ENCODE results near the gene UHRF1. TPM values are rescaled to one million over a fixed set of nuclear protein-coding genes. Genes with fewer than 3 reads are reported as not detected.
A peak's percentile ranks its signal among the peaks of the same experiment; 100 is the strongest.
"Not testable (repeated sequence)": the region's sequence is repeated elsewhere in the genome, so short reads cannot be mapped to it uniquely, and the experiment has no call there.

UHRF1 gene
- total RNA-seq, 1 experiment from 2014 or later: 34.6 TPM

DNA sequence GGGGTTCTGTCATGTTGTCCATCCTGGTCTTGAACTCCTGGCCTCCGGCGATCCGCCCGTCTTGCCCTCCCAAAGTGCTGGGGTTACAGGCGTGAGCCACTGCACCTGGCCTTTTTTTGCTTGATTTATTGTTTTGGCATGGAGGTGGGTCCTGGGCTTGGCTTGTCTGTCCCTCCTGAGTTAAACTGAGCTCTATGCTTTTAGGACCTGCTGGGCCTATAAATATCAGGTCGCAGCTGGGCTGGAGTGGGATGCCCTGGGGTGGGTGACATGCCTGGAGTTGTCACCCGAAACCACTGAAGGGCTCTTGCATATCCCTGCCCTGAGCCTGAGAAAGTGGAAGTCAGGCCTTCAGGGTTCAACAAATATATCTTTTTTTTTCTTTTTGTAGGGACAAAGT is 12.2 kb upstream of the UHRF1 start:
- no peak for DNase-seq (ENCODE audit: low read depth)

DNA sequence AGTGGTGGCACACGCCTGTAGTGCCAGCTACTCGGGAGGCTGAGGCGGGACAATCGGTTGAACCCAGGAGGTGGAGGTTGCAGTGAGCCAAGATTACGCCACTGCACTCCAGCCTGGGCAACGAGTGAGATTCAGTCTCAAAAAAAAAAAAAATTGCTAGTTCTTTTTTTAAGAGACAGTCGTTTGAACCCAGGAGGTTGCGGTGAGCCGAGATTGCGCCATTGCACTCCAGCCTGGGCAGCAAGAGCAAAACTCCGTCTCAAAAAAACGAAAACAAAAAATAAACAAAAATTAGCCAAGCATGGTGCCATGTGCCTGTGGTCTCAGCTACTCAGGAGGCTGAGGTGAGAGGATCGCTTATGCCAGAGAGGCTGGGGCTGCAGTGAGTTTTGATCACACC is 8.4 kb upstream of the UHRF1 start:
- not testable (repeated sequence) for DNase-seq (ENCODE audit: low read depth)

DNA sequence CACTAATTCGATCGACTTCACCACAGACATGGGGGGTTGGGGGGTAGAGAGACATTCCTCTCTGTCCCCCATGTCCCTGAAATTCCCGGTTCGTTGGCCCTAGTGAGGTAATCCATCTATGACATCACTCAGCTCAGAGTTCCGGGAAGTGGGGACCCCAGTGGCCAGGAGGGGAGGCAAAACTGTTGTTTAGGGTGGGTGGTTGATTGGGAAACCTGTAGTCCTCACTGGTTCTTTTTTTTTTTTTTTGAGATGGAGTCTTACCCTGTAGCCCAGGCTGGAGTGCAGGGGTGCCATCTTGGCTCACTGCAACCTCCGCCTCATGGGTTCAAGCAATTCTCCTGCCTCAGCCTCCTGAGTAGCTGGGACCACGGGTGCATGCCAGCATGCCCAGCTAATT is 6.5 kb upstream of the UHRF1 start, which contains the start of gene ARRDC5:
TSS of gene ARRDC5 (minus strand) at position 101 of the 400 bp plus-strand sequence. CDS start at position 30, 71 bp downstream.
- DNase-seq (ENCODE audit: low read depth): no peak

DNA sequence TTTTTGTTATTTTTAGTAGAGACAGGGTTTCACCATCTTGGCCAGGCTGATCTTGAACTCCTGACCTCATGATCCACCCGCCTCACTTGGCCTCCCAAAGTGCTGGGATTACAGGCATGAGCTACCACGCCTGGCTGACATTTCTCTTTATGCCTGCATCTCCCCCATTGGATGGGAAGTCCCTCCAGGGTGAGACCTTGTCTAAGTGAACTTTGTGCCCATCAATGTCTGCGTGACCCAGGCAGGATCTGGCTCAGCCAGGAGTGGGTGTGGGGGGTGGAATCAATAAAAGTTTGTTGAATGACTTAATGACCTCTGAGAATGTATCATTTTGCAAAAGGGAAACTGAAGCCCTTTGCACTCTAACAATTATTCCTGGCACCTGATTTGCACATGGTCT is 4.8 kb upstream of the UHRF1 start:
- DNase-seq (ENCODE audit: low read depth): no peak

DNA sequence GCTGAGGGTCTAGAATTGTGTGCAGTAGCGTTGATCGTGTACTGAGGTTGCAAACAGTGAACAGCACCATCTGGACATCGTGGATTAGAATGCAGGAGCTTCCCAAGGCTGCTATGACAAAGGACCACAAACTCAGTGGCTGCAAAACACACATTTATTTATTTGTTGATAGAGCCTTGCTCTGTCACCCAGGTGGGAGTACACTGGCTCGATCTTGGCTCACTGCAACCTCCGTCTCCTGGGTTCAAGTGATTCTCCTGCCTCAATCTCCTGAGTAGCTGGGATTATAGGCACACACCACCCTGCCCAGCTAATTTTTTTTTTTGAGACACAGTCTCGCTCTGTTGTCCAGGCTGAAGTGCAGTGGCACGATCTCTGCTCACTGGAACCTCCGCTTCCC is 2.3 kb upstream of the UHRF1 start:
- DNase-seq (ENCODE audit: low read depth): no peak

DNA sequence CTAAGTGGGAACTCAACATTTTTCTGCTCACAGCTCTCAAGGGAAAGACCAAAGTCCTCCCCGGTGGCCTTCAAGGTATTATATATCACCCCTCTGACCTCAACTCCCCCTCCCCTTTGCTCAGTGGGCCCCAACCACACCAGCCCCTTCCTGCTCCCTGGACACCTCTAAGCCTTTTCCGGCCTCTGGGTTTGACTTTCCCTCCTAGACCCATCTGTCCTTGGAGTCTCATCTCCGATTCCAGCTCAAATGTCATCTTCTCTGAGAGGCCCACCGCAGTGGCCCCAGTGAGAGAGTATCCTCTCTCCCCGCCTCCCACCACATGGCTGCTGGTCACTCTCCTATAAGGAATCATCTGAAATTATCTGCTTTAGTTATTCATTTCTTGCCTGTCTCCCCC is 941 bp upstream of the UHRF1 start:
- DNase-seq (ENCODE audit: low read depth): no peak

DNA sequence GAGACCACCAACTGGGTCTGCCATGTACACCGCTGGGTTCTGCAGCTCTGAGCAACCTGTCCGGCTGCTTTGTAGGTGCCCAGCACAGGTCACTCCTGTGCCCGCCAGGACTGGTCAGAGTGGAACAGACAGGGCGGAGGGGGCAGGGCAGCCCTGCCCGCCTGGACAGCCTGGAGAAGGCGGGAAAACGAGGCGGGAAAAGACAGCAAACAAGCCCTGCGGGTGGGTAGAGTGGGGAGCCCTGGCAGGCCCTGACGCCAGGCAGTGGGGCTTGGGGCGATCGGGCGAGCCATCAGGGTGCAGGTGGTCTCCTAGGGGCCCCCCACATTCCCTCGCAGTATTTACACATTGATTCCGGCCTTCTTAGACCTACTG is 533 bp upstream of the UHRF1 start:
- no peak for DNase-seq (ENCODE audit: low read depth)

DNA sequence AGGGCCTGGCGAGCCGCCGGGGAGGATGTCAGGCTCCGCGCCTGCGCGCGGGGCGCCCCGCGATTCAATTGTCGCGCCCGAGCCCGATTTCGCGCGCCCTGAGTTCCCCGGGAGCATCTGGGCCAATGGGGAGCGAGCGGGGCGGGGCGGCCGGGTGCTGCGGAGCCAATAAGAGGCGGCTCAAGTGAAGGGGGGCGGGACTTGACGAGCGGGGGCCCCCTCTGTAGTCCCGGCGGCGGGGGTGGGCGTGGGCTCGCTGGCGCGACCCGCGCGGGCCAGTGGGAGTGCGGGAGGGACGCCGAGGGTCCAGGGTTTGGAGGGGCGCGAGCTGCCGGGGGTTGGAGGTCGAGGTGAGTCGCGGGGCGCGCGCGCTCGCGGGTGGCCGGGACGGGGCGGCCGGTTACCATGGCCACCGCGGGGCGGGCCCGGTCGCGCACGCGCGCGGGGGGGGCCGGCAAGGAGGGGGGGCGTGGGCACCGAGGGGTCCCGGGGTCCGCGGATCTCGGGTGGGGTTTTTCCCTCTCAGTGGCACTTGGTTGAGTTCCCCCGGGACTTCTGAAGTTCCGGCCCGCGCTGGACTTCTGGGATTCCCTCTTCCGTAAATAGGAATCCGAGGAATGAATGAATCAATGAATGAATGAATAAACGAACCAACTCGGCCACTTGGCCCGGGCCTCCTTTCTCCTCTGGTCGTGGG is 744 bp downstream of the UHRF1 start:
- DNase-seq (ENCODE audit: low read depth): peak; percentile 98

DNA sequence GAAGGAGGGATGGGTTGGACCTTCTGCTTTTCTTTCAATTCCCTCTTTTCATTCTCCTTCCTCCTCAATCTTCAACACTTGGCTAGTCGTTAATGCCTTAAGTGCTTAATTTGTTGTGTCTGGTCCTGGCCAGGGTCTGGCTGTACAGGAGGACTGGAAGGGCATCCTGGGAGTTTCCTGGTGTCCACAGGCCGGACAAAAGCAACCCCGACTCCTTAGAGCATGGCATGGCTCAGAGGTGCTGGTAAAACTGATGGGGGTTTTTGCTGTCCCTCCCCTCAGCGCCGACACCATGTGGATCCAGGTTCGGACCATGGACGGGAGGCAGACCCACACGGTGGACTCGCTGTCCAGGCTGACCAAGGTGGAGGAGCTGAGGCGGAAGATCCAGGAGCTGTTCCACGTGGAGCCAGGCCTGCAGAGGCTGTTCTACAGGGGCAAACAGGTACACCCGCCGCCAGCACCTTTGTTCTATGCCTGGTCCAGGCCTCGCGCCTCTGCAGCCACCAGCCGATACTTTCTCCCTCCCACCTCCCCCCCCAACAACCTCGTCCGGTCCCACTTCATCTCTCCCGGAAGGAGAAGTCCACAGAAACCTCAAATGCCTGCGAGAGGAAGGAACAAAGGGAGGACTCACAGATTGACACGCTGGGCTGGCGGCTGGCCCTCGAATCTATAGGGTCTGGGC is 1.4 kb downstream of the UHRF1 start:
- peak; percentile 86 for DNase-seq (ENCODE audit: low read depth)

DNA sequence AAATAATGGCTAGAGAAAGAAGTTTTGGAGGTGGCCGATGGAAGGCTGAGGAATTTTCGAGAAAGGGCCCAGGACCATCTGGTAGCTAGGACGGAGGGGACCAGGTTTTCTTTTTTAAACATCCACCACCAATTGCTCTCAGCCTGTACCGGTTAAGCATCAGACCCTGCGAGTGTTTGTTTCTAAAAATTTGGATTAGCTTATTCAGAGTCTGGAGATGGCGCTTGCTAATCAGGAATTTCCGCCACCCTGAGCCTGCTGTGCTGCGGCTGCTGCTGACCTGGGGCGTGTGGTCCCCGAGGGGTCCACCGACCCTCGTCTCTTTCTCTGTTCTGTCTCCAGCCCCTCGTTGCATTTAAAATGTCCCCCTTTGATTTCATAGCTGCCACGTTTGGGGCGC is 2.0 kb downstream of the UHRF1 start:
- DNase-seq (ENCODE audit: low read depth): peak; percentile 38

DNA sequence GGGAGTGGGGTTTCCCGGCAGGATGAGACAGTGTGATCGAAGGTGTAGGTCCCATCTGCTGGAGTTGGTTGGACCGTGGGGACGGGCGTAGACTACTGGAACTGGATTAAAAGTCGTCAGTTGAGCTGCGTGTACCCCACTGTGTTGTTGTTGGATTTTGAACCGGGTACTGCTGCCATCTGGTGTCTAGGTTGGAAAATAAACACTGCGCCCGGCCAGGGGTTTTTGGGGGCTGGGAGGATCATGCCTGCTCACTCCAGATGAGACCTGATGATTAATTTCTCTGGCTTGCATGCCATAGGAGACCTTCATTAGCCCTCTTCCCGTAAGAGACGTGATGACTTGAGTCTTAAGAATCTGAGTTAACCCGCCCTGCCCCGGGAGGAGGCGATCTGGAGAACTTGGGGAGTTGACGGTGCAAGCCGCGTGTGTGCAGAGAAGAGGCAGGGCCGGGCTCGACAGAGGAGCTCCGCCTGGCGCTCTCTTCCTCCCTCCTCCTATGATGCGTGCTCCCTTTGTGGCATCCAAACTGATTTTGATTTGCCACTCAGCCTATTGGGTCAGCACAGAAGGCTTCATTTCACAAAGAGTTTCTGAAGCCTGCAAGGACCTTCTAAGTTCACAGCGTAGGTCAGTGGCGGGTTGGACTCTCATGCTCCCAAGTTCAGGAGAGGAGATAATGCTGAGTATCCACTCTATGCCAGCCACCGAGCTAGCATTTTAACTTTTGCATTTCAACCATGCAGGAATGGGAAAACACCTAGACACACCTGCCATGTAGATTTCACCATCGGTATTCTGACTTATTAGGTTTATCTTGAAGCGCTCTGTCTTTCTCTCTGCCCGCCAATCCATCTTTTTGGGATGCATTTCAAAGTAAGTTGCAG is 2.7 kb downstream of the UHRF1 start:
- peak; percentile 96 for DNase-seq (ENCODE audit: low read depth)

DNA sequence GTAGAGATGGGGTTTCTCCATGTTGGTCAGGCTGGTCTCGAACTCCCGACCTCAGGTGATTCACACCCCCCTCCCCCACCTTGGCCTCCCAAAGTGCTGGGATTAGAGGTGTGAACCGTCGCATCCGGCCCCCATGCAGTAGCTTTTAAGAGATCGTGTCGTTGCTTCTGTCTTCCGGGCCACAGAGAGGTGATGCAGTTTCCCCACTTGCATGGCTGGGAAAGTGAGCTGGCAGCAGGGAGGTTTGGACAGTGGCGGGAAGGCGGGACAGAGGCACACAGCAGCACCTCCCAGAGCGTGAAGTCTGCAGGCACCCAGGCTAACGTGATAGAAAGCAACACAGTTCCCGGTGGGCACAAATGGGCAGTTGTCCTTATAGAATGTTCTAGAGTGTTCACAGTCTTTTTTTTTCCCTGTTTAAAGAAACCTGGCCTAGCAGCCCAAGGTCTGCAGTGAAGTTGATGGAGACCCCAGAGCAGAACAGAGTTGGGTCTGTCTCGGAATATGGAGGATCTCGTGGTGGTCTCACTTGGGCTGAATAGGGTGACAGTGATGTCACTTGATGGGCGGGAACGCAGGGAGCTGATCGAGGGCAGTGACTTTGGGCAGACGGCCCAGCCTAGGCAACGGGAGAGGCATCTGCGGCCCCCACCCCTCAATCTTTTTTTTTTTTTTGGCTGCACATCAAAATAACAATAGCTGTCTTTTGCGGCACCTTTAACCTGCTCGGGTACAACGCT is 4.9 kb downstream of the UHRF1 start:
- no peak for DNase-seq (ENCODE audit: low read depth)

DNA sequence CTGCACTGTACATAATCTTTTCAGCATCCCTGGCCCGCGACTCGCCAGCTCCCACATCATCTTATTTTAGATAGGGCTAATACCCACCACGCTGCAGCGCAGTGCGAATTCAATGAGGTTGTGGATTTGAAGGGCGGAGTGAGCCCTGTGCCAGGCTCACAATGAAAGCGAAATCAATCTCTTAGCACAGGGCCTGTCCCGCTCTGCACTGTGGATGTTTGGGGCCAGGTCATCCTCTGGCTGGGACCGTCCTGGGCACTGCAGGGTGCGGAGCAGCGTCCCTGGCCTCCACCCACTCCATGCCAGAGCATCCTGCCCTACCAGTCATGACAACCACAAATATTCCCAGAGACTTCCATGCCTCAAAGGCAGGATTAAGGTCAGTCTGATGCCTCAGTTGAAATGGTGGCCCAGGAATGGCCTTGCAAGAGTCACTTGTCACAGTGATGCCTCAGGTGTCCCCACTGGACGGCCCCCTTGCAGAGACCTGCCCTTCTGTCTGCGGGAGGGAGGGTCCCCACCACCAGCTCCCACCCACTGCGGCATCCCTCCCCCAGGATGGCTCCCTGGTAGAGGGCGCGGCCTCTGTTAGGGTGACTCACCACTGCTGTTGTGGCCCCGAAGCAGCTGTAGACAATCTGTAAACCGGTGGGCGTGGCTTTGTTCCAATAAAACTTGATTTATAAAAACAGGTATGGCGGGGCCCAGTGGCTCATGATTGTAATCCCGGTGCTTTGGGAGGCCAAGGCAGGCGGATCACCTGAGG is 5.6 kb downstream of the UHRF1 start:
- DNase-seq (ENCODE audit: low read depth): peak; percentile 88

DNA sequence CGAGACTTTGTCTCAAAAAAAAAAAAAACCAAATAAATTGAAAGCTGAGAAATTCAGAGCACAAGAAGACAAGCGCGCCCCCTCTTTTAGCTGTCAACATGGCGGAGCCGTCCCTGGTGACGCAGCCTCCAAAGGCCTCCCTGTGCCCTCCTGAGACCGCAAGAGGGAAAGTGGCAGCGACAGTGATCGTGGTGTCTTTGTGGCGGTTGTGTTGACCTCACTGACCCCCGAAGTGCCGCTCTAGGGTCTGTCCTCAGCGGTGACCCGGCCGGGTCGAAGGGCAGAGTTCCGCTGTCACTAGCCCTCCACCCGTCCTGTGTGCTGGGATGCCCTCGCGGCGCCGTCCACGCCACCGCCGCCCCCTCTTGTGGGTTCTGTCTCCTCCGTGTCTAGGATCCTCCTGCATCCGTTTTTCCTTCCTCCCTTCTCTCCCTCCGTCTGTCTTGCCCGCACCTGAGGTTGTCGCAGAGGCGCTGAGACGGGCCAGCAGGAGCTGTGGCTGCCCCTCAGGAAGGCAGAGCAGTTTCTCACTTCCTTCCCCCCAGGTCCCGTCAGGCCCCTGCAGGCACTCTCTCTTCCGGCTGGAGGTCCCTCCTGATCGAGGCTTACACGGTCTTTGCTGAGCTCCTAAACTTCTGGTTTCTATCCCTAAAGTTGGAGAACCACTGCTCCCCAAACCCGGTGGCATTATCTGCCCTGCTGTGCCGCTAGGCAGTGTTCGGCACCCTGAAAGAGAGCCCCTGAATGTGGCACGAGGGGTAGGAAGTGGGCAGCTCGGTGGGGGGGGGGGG is 7.2 kb downstream of the UHRF1 start:
- DNase-seq (ENCODE audit: low read depth): no peak

DNA sequence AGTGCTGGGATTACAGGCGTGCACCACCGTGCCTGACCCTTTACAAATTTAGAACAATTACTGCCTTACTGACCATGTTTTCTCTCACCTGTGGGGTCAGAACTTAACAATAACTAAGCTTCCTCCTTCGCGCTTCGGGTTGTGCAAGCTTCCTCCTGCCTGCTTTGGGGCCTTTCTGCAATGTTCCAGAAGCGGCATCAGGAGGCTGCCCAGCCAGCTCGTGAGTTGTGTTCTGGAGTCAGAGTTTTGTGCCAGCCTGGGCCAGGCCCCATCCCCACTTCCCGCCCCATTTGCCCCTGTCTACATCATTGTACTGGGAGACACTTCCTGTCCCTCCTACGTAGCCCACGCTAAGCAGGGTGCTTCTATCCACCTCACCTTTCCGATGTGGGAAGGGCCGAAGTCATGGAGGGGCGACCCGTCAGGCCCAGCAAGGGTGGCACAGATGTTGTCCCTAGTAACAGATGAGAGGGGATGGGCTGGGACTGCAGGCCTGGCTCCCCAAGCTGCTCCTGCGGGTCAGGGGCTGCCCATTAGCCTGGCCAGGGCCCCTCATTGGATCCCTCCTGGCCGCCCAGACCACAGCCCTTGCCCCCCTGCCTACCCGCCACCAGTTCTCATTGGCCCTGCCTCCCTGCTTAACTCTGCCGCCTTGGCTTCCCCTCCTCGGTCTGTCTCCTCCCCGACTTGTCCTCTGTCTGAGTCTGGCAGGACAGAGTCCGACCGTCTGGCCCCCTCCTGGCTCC is 13.4 kb downstream of the UHRF1 start:
- DNase-seq (ENCODE audit: low read depth): no peak

DNA sequence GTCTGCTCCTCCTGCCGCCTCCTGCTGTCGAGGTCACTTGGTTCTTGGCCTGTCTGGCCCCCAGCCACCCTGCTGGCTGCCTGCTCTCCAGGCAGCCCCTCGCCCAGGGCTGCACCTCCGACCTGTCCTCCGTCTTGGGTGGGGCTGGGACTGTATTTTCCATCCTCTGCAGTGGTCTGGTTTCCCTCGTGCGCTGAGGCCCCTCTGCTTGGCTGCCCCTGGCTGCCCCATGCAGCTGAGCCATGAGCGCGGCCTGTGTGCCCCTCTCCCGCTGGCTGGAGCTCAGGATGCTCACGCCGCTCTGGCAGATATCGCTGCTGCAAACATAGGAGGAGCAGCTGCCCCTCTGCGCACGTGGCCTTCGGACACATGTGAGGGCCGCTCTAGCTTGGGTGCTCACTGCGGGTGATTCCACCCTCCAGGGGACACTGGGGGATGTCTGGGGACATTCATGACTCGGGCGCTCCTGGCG is 14.0 kb downstream of the UHRF1 start:
- DNase-seq (ENCODE audit: low read depth): no peak

DNA sequence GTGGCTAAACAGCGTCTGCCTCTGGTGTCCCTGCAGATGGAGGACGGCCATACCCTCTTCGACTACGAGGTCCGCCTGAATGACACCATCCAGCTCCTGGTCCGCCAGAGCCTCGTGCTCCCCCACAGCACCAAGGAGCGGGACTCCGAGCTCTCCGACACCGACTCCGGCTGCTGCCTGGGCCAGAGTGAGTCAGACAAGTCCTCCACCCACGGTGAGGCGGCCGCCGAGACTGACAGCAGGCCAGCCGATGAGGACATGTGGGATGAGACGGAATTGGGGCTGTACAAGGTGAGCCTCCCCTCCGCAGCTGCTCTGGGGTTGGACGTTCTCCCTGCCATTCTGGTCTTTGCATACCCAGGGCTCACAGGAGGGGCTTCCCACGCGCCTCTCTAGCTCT is 19.9 kb downstream of the UHRF1 start:
- DNase-seq (ENCODE audit: low read depth): peak; percentile 50

DNA sequence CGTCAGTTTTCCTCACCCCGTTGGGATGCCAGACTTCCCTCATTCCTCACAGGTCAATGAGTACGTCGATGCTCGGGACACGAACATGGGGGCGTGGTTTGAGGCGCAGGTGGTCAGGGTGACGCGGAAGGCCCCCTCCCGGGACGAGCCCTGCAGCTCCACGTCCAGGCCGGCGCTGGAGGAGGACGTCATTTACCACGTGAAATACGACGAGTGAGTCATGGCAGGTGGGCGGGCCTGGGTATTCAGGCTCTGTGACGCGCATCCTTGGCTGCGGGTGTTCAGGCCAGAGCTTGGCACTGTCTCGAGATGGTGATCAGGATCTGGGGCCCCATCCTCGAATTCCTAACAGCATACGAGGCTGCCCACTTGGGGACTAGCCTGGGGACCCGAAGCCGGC is 21.4 kb downstream of the UHRF1 start:
- peak; percentile 37 for DNase-seq (ENCODE audit: low read depth)

DNA sequence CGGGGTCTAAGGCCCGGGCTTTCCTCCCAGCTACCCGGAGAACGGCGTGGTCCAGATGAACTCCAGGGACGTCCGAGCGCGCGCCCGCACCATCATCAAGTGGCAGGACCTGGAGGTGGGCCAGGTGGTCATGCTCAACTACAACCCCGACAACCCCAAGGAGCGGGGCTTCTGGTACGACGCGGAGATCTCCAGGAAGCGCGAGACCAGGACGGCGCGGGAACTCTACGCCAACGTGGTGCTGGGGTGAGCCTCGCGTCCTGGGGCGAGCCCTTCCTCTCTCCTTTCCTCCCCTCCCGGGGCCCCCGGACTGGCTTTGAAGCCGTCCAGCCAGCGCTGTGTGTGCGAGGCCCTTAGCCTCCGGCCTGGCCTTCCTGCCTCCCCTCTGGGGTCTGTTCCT is 23.4 kb downstream of the UHRF1 start:
- DNase-seq (ENCODE audit: low read depth): no peak

All from Daoy (cell line).